CD4-positive, alpha-beta T cell treated with Interleukin-4 for 1 hour (primary cell): Measurements from ENCODE around the gene CCDC40.
A peak's percentile ranks its signal among the peaks of the same experiment; 100 is the strongest.
"Not testable (repeated sequence)": the region's sequence is repeated elsewhere in the genome, so short reads cannot be mapped to it uniquely, and the experiment has no call there.

ENCODE experiments used
- DNase-seq, 2 donors: peaks; one replicate each; pipeline ENCODE4 v3.0.0-alpha.2; 2020 to 2022

CCDC40 gene

GRCh38 chr17:80086081-80086480 lies 49.6 kb downstream of the CCDC40 start:
- DNase-seq: no peak

- no peak for DNase-seq
Observed at GRCh38 chr17:80086616-80087015, 50.2 kb downstream of the CCDC40 start.

GRCh38 chr17:80087346-80088265 lies 51.2 kb downstream of the CCDC40 start:
- DNase-seq: no peak

DNA sequence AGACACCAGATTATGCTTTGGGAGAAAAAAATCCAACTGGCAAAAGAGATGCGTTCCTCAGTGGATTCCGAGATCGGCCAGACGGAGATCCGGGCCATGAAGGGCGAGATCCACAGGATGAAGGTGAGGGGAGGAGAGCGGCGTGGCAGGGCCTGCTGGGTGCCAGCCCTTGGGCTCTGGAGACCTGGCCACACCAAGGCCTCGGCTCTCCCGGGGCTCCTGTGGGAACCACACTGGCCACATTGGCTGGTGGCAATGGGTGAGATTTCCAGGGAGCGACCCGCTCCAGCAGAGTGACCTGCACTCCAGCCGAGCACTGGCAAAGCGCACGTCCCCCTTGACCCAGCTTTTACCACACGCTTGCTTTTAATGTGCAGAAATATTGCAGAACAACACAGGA lies 53.3 kb downstream of the CCDC40 start:
- no peak for DNase-seq

GRCh38 chr17:80090164-80090563 lies 53.7 kb downstream of the CCDC40 start:
- not testable (repeated sequence) for DNase-seq

DNA sequence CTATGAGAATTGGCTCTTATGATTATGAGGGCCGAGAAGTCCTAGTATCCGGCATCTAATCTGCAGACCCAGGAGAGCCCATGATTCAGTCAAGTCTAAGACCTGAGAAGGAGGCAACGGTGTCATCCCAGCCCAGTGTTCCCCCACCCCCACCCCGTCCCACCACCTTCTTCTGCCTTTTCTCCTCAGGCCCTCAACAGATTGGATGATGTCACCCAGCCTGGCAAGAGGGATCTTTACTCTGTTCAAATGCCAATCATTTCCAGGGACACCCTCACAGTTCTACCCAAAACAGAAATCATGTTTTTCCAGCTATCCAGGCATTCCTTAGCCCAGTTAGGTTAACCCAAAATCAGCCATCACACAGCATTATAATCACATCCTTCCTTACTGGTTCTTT lies 54.9 kb downstream of the CCDC40 start:
- DNase-seq: no peak

DNA sequence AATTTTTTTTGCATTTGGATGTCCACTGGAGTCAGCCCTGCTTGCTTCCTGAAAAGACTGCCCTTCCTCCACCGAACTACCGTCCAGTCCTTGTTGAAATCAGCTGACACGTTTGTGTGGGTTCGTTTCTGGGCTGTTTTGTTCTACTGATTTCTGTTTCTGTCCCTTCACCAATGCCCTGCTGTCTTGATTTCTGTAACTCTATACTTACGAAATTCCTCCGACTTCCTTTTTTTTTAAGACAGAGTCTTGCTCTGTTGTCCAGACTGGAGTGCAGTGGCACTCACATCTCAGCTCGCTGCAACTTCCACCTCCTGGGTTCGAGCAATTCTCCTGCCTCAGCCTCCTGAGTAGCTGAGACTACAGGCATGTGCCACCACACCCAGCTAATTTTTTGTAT lies 56.5 kb downstream of the CCDC40 start:
- peak in 1 of 2 donors; percentile 51 for DNase-seq

DNA sequence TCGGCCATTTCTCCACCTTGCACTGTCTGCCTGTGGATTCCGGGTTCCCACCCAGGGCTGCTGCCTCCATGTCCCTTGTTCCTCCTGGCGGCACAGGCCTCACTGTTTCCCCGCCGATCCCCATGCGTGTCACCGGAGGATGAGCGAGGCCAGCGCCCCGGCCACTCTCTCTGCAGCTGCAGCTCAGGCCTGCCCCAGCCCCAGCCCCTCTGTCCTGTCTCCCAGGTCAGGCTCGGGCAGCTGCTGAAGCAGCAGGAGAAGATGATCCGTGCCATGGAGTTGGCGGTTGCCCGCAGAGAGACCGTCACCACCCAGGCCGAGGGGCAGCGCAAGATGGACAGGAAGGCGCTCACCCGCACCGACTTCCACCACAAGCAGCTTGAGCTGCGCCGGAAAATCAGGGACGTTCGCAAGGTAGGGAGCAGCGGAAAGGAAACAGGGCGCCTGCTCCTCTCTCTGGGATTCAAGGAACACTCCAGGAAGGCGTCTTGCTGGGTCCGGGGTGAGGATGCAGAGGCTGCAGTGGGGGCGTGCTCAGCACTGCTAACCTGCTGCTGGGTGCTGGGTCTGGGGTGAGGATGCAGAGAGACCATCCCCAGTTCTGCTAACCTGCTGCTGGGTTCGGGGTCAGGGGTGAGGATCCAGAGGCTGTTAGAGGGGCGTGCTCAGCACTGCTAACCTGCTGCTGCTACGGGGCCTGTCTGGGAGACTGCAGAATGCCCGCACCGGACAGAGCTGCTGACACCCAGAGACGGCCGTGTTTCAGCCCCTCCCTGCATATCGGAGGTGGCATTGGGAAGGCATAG lies 58.8 kb downstream of the CCDC40 start:
- DNase-seq: no peak

DNA sequence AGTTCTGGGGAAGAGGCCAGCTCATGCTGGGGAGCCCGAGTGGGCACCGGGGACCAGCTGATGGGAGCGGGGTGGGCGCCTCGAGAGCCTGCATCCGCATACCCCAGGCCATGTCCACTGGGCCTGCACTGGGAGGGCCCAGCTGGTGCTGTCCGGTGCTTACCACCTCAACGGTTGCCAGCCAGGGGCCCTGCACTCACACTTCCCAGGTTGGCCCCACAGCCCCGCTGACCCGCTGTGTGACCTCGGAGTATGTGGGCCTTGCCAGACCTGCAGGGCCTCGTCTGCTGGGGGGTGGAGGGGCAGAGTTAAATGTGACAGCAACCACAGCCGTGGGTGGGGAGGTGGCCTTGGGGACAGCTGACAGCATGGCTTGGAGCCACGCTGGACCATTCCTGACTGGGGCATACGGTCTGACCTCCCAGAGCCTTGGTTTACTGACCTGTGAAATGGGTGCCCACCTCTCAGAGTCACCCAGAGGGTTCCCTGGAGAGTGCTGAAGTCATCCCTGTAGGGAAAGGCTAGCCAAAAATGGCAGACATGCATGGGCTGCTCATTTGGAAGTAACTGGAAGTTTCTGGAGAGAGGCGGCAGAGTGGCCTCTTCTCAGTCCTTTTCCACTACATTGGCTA lies 59.5 kb downstream of the CCDC40 start:
- no peak for DNase-seq

DNA sequence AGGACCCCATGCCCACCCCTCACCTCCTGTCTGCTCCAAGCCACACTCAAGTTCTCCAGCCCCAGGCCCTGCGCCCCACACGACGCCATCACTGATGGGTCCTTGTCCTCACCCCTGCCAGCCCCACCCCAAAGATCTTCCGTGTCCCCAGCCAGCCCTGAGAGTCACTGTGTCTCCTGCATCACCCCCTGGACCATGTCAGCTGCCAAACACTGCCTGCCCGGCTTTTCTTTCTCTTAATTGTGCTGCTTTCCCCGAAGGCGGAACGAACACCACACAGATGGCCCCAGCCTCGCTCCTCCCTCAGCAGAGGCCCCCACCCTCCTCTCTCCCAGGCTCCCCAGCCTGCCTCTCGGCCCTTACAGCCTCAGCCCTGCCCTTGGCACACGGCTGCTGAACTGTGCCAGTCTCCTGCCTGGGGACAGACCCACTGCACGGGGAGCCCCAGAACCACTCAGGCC lies 60.1 kb downstream of the CCDC40 start:
- no peak for DNase-seq

DNA sequence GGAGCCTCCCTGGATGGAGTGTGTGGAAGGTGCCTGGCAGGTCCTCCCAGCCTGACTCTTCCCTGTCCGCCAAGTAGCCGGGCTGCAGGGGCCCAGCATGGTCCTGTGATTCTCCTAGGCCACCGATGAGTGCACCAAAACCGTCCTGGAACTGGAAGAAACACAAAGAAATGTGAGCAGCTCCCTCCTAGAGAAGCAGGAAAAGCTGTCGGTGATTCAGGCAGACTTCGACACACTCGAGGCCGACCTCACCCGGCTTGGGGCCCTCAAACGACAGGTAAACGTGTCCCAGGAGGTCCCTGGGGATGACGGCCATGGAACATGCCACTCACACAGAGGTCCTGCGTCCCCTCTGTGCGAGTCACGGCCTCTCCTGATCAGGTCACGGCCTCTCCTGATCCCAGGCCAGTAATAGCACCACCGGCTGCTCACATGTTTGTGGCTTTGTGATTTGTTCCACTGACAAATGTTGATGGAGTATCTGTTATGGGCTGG lies 60.7 kb downstream of the CCDC40 start:
- no peak for DNase-seq

GRCh38 chr17:80097844-80098691 lies 61.6 kb downstream of the CCDC40 start:
- no peak for DNase-seq

GRCh38 chr17:80099291-80100034 lies 63.0 kb downstream of the CCDC40 start:
- no peak for DNase-seq

DNA sequence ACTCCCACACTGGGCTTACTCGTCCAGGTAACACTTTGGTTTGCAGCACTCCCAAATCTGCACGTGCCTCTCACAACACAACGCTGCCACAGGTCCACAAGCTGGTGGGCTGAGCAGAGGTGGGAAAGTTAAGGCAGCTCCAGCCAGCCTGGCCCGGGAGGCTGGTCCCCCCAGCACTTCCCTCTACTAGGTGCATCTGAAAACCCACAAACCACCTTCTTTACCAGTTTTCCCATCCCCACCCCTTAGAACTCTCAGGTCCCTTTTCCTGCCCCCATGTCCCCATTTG lies 63.5 kb downstream of the CCDC40 start:
- DNase-seq: no peak

- peak; percentile 86 to 89 for DNase-seq
Observed at GRCh38 chr17:80101011-80101945, 64.8 kb downstream of the CCDC40 start, which contains the start of gene GAA. Gene GAA, plus strand, starts transcription at chr17:80101581. Its CDS starts 3,006 bp downstream, at chr17:80104587.

- peak in 1 of 2 donors; percentile 35 for DNase-seq
Observed at GRCh38 chr17:80101946-80102663, 65.7 kb downstream of the CCDC40 start.

- DNase-seq: no peak
Observed at GRCh38 chr17:80102664-80103448, 66.4 kb downstream of the CCDC40 start.

DNA sequence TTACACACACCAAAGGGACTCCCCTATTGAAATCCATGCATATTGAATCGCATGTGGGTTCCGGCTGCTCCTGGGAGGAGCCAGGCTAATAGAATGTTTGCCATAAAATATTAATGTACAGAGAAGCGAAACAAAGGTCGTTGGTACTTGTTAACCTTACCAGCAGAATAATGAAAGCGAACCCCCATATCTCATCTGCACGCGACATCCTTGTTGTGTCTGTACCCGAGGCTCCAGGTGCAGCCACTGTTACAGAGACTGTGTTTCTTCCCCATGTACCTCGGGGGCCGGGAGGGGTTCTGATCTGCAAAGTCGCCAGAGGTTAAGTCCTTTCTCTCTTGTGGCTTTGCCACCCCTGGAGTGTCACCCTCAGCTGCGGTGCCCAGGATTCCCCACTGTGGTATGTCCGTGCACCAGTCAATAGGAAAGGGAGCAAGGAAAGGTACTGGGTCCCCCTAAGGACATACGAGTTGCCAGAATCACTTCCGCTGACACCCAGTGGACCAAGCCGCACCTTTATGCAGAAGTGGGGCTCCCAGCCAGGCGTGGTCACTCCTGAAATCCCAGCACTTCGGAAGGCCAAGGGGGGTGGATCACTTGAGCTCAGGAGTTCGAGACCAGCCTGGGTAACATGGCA lies 67.1 kb downstream of the CCDC40 start:
- DNase-seq: no peak
